ENCODE measurements around the gene AGTPBP1.

AGTPBP1 gene

GRCh38 chr9:85631809-85632208 lies 109.9 kb downstream of the AGTPBP1 start:
- Histone ChIP-seq H3K9ac (no peak overlapping the region), H3K4me2 (no peak overlapping the region), H3K27me3 (ENCODE audit: insufficient read depth, low read depth) (no peaks in the 10 kb centered on the region), H3K4me3 (IDR thresholded peaks at IDR 0.05; ENCODE audit: insufficient read depth, low read depth, low read length) (no peak overlapping the region), H3K4me1 (ENCODE audit: low read depth, poor library complexity, severe bottlenecking) (no peaks in the 10 kb centered on the region), H3K79me2 (ENCODE audit: insufficient read depth, low read depth) (no peaks in the 10 kb centered on the region), H2AFZ (ENCODE audit: low read depth) (no peak overlapping the region), H4K20me1 (ENCODE audit: insufficient read depth) (no peaks in the 10 kb centered on the region), H3K27ac (no peak overlapping the region), H3K36me3 (ENCODE audit: insufficient read depth) (no peaks in the 10 kb centered on the region)
- TF ChIP-seq, protein P1, sequence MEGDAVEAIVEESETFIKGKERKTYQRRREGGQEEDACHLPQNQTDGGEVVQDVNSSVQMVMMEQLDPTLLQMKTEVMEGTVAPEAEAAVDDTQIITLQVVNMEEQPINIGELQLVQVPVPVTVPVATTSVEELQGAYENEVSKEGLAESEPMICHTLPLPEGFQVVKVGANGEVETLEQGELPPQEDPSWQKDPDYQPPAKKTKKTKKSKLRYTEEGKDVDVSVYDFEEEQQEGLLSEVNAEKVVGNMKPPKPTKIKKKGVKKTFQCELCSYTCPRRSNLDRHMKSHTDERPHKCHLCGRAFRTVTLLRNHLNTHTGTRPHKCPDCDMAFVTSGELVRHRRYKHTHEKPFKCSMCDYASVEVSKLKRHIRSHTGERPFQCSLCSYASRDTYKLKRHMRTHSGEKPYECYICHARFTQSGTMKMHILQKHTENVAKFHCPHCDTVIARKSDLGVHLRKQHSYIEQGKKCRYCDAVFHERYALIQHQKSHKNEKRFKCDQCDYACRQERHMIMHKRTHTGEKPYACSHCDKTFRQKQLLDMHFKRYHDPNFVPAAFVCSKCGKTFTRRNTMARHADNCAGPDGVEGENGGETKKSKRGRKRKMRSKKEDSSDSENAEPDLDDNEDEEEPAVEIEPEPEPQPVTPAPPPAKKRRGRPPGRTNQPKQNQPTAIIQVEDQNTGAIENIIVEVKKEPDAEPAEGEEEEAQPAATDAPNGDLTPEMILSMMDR (conservative IDR thresholded peaks at IDR 0.05; ENCODE audit: low read depth, low read length): no peak

GRCh38 chr9:85630676-85631075 lies 111.1 kb downstream of the AGTPBP1 start:
- Histone ChIP-seq H3K79me2 (ENCODE audit: insufficient read depth, low read depth) (no peaks in the 10 kb centered on the region), H3K27ac (no peak overlapping the region), H3K27me3 (ENCODE audit: insufficient read depth, low read depth) (no peaks in the 10 kb centered on the region), H4K20me1 (ENCODE audit: insufficient read depth) (no peaks in the 10 kb centered on the region), H3K4me2 (no peak overlapping the region), H3K4me1 (ENCODE audit: low read depth, poor library complexity, severe bottlenecking) (no peaks in the 10 kb centered on the region), H2AFZ (ENCODE audit: low read depth) (no peak overlapping the region), H3K9ac (no peak overlapping the region), H3K36me3 (ENCODE audit: insufficient read depth) (no peaks in the 10 kb centered on the region), H3K4me3 (IDR thresholded peaks at IDR 0.05; ENCODE audit: insufficient read depth, low read depth, low read length) (no peak overlapping the region)
- TF ChIP-seq, protein P1 (conservative IDR thresholded peaks at IDR 0.05; ENCODE audit: low read depth, low read length): no peak

GRCh38 chr9:85617141-85617670 lies 124.5 kb downstream of the AGTPBP1 start:
- Histone ChIP-seq H3K36me3 (ENCODE audit: insufficient read depth) (no peaks in the 10 kb centered on the region), H3K27ac (no peak overlapping the region), H4K20me1 (ENCODE audit: insufficient read depth) (no peaks in the 10 kb centered on the region), H3K4me1 (ENCODE audit: low read depth, poor library complexity, severe bottlenecking) (peaks cover 16% of the 10 kb centered on the region), H3K4me2 (no peak overlapping the region), H3K79me2 (ENCODE audit: insufficient read depth, low read depth) (no peaks in the 10 kb centered on the region), H3K27me3 (ENCODE audit: insufficient read depth, low read depth) (no peaks in the 10 kb centered on the region), H3K9ac (no peak overlapping the region), H2AFZ (ENCODE audit: low read depth) (no peak overlapping the region), H3K4me3 (IDR thresholded peaks at IDR 0.05; ENCODE audit: insufficient read depth, low read depth, low read length) (no peak overlapping the region)
- TF ChIP-seq, protein P1 (conservative IDR thresholded peaks at IDR 0.05; ENCODE audit: low read depth, low read length): no peak

- H4K20me1 ChIP-seq (ENCODE audit: insufficient read depth): no peaks in the 10 kb centered on the region
- H3K4me3 ChIP-seq (IDR thresholded peaks at IDR 0.05; ENCODE audit: insufficient read depth, low read depth, low read length): no peak overlapping the region
- H3K4me2 ChIP-seq: no peak overlapping the region
- H3K79me2 ChIP-seq (ENCODE audit: insufficient read depth, low read depth): no peaks in the 10 kb centered on the region
- H3K27ac ChIP-seq: no peak overlapping the region
- H3K4me1 ChIP-seq (ENCODE audit: low read depth, poor library complexity, severe bottlenecking): peaks cover 16% of the 10 kb centered on the region
- no peaks in the 10 kb centered on the region for H3K27me3 ChIP-seq (ENCODE audit: insufficient read depth, low read depth)
- H2AFZ ChIP-seq (ENCODE audit: low read depth): no peak overlapping the region
- TF ChIP-seq, protein P1 (conservative IDR thresholded peaks at IDR 0.05; ENCODE audit: low read depth, low read length): no peak
- H3K9ac ChIP-seq: no peak overlapping the region
- no peaks in the 10 kb centered on the region for H3K36me3 ChIP-seq (ENCODE audit: insufficient read depth)
These were observed 126.0 kb downstream of the AGTPBP1 start for GRCh38 chr9:85615792-85616191.
